ENCODE data around the gene AMY2B. TPM values are rescaled to one million over a fixed set of nuclear protein-coding genes. Genes with fewer than 3 reads are reported as not detected.

AMY2B gene
- total and polyA plus RNA-seq, 9 of the 15 experiments (the other 6 are each of a cell fraction or from before 2014, with no cell fraction given), result 0.22 to 2.0 (median 0.49) TPM

GRCh38 chr1:103525607-103526507, 45.5 kb upstream of the AMY2B start, which contains the start of gene RNPC3 (continued):
- TF ChIP-seq, protein P1, sequence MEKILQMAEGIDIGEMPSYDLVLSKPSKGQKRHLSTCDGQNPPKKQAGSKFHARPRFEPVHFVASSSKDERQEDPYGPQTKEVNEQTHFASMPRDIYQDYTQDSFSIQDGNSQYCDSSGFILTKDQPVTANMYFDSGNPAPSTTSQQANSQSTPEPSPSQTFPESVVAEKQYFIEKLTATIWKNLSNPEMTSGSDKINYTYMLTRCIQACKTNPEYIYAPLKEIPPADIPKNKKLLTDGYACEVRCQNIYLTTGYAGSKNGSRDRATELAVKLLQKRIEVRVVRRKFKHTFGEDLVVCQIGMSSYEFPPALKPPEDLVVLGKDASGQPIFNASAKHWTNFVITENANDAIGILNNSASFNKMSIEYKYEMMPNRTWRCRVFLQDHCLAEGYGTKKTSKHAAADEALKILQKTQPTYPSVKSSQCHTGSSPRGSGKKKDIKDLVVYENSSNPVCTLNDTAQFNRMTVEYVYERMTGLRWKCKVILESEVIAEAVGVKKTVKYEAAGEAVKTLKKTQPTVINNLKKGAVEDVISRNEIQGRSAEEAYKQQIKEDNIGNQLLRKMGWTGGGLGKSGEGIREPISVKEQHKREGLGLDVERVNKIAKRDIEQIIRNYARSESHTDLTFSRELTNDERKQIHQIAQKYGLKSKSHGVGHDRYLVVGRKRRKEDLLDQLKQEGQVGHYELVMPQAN (IDR thresholded peaks at IDR 0.05; ENCODE audit: borderline replicate concordance), result peak; percentile 45; the same call in 1 of the 2 replicates
- TF ChIP-seq MAZ (CRISPR knock-in tag; conservative IDR thresholded peaks at IDR 0.05 in 1 of 2, IDR thresholded peaks at IDR 0.05 in 1 of 2), result 0 out of 4 replicates have a peak, but pooled peaks of 1 of the 2 experiments have one; percentile 48
- peak; percentile 57 for TF ChIP-seq CHD1 (IDR thresholded peaks at IDR 0.05; ENCODE audit: low read length)
- TF ChIP-seq TCF7L2 (IDR thresholded peaks at IDR 0.05; ENCODE audit: low read depth, low read length), result no peak
- peak; percentile 40; the same call in 1 of the 2 replicates for TF ChIP-seq LCOR (CRISPR knock-in tag; IDR thresholded peaks at IDR 0.05)
- peak; percentile 87 for TF ChIP-seq POLR2A (conservative IDR thresholded peaks at IDR 0.05)
- TF ChIP-seq RBM25 (IDR thresholded peaks at IDR 0.05; ENCODE audit: low read depth, low read length, severe bottlenecking), result peak; percentile 90
- peak; percentile 48 for TF ChIP-seq MEIS2 (IDR thresholded peaks at IDR 0.05; ENCODE audit: partially characterized antibody)
- no peak for TF ChIP-seq SIRT6 (IDR thresholded peaks at IDR 0.05; ENCODE audit: low read depth, low read length)
- TF ChIP-seq ZFP1 (CRISPR knock-in tag; IDR thresholded peaks at IDR 0.05), result no peak
- TF ChIP-seq YY1 (IDR thresholded peaks at IDR 0.05; ENCODE audit: borderline replicate concordance in 1 of 3, control insufficient read depth in 1 of 3, extremely low read depth in 1 of 3, insufficient read depth in 3 of 3, insufficient read length in 1 of 3, insufficient replicate concordance in 2 of 3, low read depth in 1 of 3, low read length in 2 of 3), result peak in 1 of 3 experiments; percentile 70
- TF ChIP-seq E2F8 (IDR thresholded peaks at IDR 0.05; ENCODE audit: low read depth, partially characterized antibody), result peak; percentile 25
- peak; percentile 65; the same call in 1 of the 2 replicates for TF ChIP-seq ZBTB7A (IDR thresholded peaks at IDR 0.05; ENCODE audit: borderline replicate concordance, control insufficient read depth, low read depth, low read length)
- peak; percentile 90 for TF ChIP-seq ELF1 (tag; IDR thresholded peaks at IDR 0.05)
- peak; percentile 49 for TF ChIP-seq TBP (optimal IDR thresholded peaks at IDR 0.05; ENCODE audit: low read depth, low read length)
- TF ChIP-seq PHF20 (IDR thresholded peaks at IDR 0.05; ENCODE audit: partially characterized antibody), result peak; percentile 37
- TF ChIP-seq, protein P2, sequence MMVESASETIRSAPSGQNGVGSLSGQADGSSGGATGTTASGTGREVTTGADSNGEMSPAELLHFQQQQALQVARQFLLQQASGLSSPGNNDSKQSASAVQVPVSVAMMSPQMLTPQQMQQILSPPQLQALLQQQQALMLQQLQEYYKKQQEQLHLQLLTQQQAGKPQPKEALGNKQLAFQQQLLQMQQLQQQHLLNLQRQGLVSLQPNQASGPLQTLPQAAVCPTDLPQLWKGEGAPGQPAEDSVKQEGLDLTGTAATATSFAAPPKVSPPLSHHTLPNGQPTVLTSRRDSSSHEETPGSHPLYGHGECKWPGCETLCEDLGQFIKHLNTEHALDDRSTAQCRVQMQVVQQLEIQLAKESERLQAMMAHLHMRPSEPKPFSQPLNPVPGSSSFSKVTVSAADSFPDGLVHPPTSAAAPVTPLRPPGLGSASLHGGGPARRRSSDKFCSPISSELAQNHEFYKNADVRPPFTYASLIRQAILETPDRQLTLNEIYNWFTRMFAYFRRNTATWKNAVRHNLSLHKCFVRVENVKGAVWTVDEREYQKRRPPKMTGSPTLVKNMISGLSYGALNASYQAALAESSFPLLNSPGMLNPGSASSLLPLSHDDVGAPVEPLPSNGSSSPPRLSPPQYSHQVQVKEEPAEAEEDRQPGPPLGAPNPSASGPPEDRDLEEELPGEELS (CRISPR knock-in tag; IDR thresholded peaks at IDR 0.05; ENCODE audit: borderline replicate concordance), result no peak
- TF ChIP-seq TEAD4 (IDR thresholded peaks at IDR 0.05; ENCODE audit: low read length), result peak; percentile 42; the same call in 1 of the 2 replicates
- no peak for TF ChIP-seq TEAD4 (CRISPR knock-in tag; IDR thresholded peaks at IDR 0.05; ENCODE audit: borderline replicate concordance)
- TF ChIP-seq NFRKB (IDR thresholded peaks at IDR 0.05; ENCODE audit: low read depth), result 0 out of 2 replicates have a peak, but pooled peaks have one; percentile 16

All from K562 (cell line).